Cardiac muscle cell (in vitro differentiated cells and primary cell): ENCODE measurements around the gene WNK4. TPM values are rescaled to one million over a fixed set of nuclear protein-coding genes. Genes with fewer than 3 reads are reported as not detected.

Source experiments
- DNase-seq, 2 donors: peaks; one replicate each; pipeline versions ENCODE4 v3.0.0 to v3.0.0-alpha.2; 2010 to 2017; ENCODE audit warnings: low read depth in 1 of 2, low spot score in 1 of 2
- H3K27ac ChIP-seq: fragments of 200-600 bp; sonication (generic); 2 replicates; pipeline ENCODE4 v1.5.1; 2016
- H3K27me3 ChIP-seq: fragments of 200-600 bp; sonication (generic); 2 replicates; pipeline ENCODE4 v1.6.0; 2016; ENCODE audit warnings: control low read depth
- H3K36me3 ChIP-seq: fragments of 200-600 bp; sonication (generic); 2 replicates; pipeline ENCODE4 v1.5.1; 2016; ENCODE audit warnings: control low read depth
- H3K4me1 ChIP-seq: fragments of 200-600 bp; sonication (generic); 2 replicates; pipeline ENCODE4 v1.8.1; 2017; ENCODE audit warnings: low read depth, mild to moderate bottlenecking, mixed run types
- H3K4me3 ChIP-seq: fragments of 200-600 bp; sonication (generic); 2 replicates; pipeline ENCODE4 v1.5.1; 2016; ENCODE audit warnings: mild to moderate bottlenecking
- H3K9me3 ChIP-seq: fragments of 200-600 bp; sonication (generic); 2 replicates; pipeline ENCODE4 v1.5.1; 2017; ENCODE audit warnings: low read depth, mild to moderate bottlenecking, control low read depth
- polyA plus RNA-seq: library from polyadenylated mRNA; unstranded; fragments of >200 nt; fragmentation: Nextera tagmentation; extraction: Ambion mirVana; gene quantifications from 2 replicates; pipeline ENCODE4 v1.2.1, GENCODE V29; 2016
- total RNA-seq: library from RNA; depleted of rRNA; stranded (reverse); fragments of >200 nt; gene quantifications from 2 replicates; pipeline ENCODE4 v1.2.3, GENCODE V29; 2016
- TF ChIP-seq, protein P1 (sequence below): IDR thresholded peaks from 2 replicates; pipeline ENCODE4 v1.5.1; 2012; ENCODE audit warnings: low read depth, mild to moderate bottlenecking, low read length

The WNK4 gene
- total and polyA plus RNA-seq, 2 experiments from 2014 or later = 0.71 to 1.6 TPM

DNA sequence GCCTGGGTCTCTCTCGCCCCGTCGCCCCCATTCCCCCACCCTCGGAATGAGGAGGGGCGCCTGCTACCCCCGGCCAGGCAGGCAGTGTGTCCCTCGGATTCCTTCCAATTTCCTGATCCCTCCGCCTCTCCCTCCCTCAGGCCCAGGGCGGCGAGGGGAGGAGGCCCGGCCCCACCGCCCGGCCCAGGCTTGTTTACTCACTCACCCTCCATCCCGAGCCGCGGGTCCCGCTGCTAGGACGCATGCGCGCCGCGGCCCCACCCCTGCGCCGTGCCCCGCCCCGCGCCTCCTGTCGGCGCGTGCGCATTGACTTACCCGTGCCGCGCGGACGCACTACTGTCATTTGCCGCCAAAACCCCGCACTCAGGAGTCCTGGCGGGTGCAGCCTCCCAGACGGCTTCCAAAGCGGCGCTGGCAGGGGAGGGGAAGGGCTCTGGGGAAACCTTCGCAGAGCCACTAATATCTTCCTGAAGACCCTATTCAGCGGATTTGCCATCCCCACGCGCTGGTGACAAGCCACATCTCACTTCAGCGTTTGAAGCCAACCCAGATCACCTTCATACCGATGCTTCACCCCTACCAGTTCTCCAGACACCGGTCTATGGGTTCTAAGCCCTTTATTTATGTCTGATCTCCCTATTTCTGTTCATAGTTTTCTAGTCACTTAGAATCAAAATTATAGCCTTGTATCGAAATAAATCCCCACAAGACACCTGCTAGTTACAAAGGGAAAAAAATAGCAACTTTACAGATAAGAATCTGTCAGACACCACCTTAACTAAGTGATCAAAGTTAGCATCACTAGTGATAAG is 35.4 kb upstream of the WNK4 start, which contains the start of gene EZH1:
EZH1 (minus strand) TSS at position 235 of the 812 bp plus-strand sequence. CDS start 16,099 bp downstream, outside the sequence.
- Histone ChIP-seq H3K27me3 (no peaks in the 10 kb centered on the region), H3K9me3 (no peaks in the 10 kb centered on the region), H3K27ac (peak within 1 kb of the TSS; percentile 96), H3K4me3 (peak within 1 kb of the TSS; percentile 76), H3K36me3 (no peaks in the 10 kb centered on the region), H3K4me1 (peaks cover 10% of the 10 kb centered on the region)
- DNase-seq = peak; percentile 94 to 95
- TF ChIP-seq, protein P1, sequence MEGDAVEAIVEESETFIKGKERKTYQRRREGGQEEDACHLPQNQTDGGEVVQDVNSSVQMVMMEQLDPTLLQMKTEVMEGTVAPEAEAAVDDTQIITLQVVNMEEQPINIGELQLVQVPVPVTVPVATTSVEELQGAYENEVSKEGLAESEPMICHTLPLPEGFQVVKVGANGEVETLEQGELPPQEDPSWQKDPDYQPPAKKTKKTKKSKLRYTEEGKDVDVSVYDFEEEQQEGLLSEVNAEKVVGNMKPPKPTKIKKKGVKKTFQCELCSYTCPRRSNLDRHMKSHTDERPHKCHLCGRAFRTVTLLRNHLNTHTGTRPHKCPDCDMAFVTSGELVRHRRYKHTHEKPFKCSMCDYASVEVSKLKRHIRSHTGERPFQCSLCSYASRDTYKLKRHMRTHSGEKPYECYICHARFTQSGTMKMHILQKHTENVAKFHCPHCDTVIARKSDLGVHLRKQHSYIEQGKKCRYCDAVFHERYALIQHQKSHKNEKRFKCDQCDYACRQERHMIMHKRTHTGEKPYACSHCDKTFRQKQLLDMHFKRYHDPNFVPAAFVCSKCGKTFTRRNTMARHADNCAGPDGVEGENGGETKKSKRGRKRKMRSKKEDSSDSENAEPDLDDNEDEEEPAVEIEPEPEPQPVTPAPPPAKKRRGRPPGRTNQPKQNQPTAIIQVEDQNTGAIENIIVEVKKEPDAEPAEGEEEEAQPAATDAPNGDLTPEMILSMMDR = no peak

DNA sequence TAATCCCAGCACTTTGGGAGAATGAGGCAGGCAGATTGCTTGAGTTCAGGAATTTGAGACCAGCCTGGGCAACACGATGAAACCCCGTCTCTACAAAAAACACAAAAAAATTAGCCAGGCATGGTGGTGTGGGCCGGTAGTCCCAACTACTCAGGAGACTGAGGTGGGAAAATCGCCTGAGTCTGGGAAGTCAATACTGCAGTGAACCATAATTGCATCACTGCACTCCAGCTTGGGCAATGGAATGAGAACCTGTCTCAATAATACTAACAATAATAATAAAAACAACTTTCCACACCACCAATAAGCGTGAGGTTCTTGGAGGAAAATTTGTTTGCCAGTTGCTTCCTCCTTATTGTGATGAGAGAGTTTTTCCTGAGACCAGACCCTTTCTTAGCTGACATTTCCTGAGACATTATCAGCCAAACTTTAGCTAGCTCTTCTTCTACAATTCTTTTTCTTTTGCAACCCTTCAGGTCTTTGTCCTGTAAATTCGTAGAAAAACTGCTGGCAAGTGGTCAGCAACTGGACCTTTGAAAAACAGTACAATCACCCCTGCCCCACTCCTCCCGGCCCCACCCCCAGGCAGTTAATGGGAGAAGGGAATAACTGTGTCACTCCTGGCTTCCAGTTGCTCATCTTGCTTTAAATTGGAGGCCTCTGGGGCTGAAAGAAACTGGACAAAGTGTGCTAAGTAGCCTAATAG is 32.1 kb upstream of the WNK4 start:
- H3K4me1 ChIP-seq = peaks cover 9% of the 10 kb centered on the region
- no peaks in the 10 kb centered on the region for H3K36me3 ChIP-seq
- H3K4me3 ChIP-seq = no peak overlapping the region
- H3K27me3 ChIP-seq = no peaks in the 10 kb centered on the region
- H3K27ac ChIP-seq = no peak overlapping the region
- no peaks in the 10 kb centered on the region for H3K9me3 ChIP-seq
- TF ChIP-seq, protein P1 = no peak
- DNase-seq = no peak

DNA sequence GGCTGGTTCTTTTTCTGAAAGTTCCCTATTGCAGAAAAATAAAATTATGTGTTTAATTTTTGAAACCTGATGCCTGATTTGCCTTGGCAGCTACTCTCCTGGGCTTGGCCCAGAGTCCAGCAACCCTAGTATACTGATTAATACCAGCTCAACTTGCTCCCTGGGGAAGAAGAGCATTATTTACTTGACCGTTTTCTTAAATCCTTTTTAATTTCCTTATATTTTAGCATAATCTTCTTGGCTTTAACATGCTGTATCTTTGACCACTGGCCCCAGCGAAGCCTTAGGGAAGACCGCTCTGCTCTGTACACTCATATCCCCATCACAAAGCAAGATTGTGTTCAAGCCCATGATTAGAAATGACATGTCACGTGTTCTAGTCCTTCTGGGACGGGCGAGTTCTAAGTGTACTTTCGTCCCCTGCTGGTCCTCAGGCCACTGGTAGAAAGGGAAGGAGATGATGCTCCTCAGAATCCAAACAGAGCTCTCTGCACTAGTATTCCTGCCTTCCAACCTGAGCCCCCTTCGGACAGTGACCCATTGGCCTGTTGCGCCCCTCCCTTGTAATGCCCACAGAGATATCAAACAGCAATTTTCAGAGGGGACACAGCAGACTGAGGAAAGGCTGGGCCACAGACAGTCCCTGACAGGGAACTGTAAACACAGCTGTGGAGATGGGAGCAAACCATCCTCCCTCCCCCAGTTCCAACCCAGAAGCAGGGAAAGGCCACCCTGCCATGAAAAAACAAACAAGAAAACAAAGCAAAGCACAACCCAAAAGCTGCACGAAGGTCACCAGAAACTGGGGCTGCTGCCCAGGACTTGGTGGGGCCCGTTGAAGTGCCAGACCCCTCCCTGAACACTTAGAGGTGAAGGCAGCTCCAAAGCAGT is 31.3 kb upstream of the WNK4 start:
- Histone ChIP-seq H3K27me3 (no peaks in the 10 kb centered on the region), H3K27ac (no peak overlapping the region), H3K36me3 (no peaks in the 10 kb centered on the region), H3K4me1 (peaks cover under 1% of the 10 kb centered on the region), H3K9me3 (no peaks in the 10 kb centered on the region), H3K4me3 (no peak overlapping the region)
- no peak for DNase-seq
- TF ChIP-seq, protein P1 = no peak

DNA sequence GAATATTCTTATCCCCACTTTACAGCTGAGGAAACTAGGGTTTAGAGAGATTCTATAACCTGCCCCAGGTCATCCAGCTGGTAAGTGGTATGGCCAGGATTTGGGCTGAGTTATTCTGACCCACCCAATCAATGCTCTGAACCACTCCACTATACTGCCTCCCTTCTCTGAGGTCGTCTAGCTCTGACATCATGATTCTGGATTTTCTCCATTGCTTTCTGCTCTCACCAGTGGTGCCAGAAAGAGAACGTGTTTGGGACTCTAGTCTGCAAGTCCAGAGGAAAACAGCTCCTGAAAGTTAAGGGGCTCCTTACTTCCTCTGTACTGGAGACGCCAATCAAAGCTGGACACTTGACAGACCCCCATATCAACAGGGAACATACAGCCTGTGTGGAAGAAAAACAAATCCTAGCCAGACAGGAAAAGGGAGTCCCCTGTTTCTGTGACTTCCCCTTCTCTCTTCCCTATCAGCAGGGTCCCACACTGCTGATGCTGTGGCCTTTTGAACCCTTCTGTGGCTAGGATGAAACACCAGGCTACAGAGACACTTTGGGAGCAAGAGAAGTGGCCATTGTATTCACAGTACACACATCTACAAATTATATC is 29.6 kb upstream of the WNK4 start:
- Histone ChIP-seq H3K4me1 (no peaks in the 10 kb centered on the region), H3K27ac (no peak overlapping the region), H3K27me3 (no peaks in the 10 kb centered on the region), H3K9me3 (no peaks in the 10 kb centered on the region), H3K4me3 (no peak overlapping the region), H3K36me3 (no peaks in the 10 kb centered on the region)
- TF ChIP-seq, protein P1 = no peak
- peak in 1 of 2 donors; percentile 33 for DNase-seq

DNA sequence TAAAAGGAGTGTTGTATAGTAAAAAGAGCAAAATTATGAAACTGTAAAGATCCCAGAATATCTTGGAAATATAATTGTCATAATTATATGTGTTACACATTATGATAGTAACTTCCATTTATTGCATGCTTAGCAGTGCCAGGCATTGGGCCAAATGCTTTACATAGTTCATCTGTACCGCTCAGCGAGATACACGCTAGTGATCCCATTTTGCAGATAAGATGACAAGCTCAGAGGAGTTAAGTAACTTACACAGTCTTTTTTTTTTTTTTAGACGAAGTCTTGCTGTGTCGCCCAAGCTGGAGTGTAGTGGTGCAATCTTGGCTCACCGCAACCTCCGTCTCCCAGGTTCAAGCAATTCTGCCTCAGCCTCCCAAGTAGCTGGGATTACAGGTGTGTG is 28.8 kb upstream of the WNK4 start:
- Histone ChIP-seq H3K36me3 (no peaks in the 10 kb centered on the region), H3K4me1 (no peaks in the 10 kb centered on the region), H3K27me3 (no peaks in the 10 kb centered on the region), H3K27ac (no peak overlapping the region), H3K9me3 (no peaks in the 10 kb centered on the region), H3K4me3 (no peak overlapping the region)
- DNase-seq = peak in 1 of 2 donors; percentile 86
- TF ChIP-seq, protein P1 = no peak
